ENCODE data around the gene LIME1. TPM values are rescaled to one million over a fixed set of nuclear protein-coding genes. Genes with fewer than 3 reads are reported as not detected.

Gene LIME1
- total and polyA plus RNA-seq, 9 donors: 2.5 to 8.1 (median 5.2) TPM

- H3K27me3 ChIP-seq (ENCODE audit: control insufficient read depth, insufficient read depth, low read length): no peaks in the 10 kb centered on the region
- H3K9me3 ChIP-seq (replicated peaks; ENCODE audit: control insufficient read depth, low read depth, low read length): no peaks in the 10 kb centered on the region
- no peak for DNase-seq
- peak overlapping the region; percentile 65 for H3K27ac ChIP-seq (ENCODE audit: low read length)
- H3K4me3 ChIP-seq (ENCODE audit: low read length): no peak overlapping the region
- peaks cover 18% of the 10 kb centered on the region for H3K4me1 ChIP-seq (ENCODE audit: control insufficient read depth, insufficient read depth, low read length)
- H3K36me3 ChIP-seq (ENCODE audit: control insufficient read depth, insufficient read depth, low read length): peaks cover 59% of the 10 kb centered on the region
- 84% methylated on average over 34 of the region's 38 CpGs for WGBS (ENCODE audit: insufficient coverage)
These were observed 30.4 kb downstream of the LIME1 start for GRCh38 chr20:63766695-63767426.

- Histone ChIP-seq H3K36me3 (ENCODE audit: control insufficient read depth, insufficient read depth, low read length) (peaks cover 59% of the 10 kb centered on the region), H3K27ac (ENCODE audit: low read length) (peak overlapping the region; percentile 65), H3K4me3 (ENCODE audit: low read length) (no peak overlapping the region), H3K4me1 (ENCODE audit: control insufficient read depth, insufficient read depth, low read length) (peaks cover 18% of the 10 kb centered on the region), H3K27me3 (ENCODE audit: control insufficient read depth, insufficient read depth, low read length) (no peaks in the 10 kb centered on the region), H3K9me3 (replicated peaks; ENCODE audit: control insufficient read depth, low read depth, low read length) (no peaks in the 10 kb centered on the region)
- 73% methylated on average over 18 of the region's 18 CpGs for WGBS (ENCODE audit: insufficient coverage)
- DNase-seq: peak; percentile 46
These were observed 31.0 kb downstream of the LIME1 start for GRCh38 chr20:63767456-63767855.

- no peak for DNase-seq
- no peak overlapping the region for H3K27ac ChIP-seq (ENCODE audit: low read length)
- 71% methylated on average over 5 of the region's 7 CpGs for WGBS (ENCODE audit: insufficient coverage)
- H3K4me3 ChIP-seq (ENCODE audit: low read length): no peak overlapping the region
- no peaks in the 10 kb centered on the region for H3K27me3 ChIP-seq (ENCODE audit: control insufficient read depth, insufficient read depth, low read length)
- H3K4me1 ChIP-seq (ENCODE audit: control insufficient read depth, insufficient read depth, low read length): peaks cover 18% of the 10 kb centered on the region
- H3K9me3 ChIP-seq (replicated peaks; ENCODE audit: control insufficient read depth, low read depth, low read length): no peaks in the 10 kb centered on the region
- peaks cover 59% of the 10 kb centered on the region for H3K36me3 ChIP-seq (ENCODE audit: control insufficient read depth, insufficient read depth, low read length)
These were observed 31.4 kb downstream of the LIME1 start for GRCh38 chr20:63767886-63768285.

GRCh38 chr20:63768591-63769515 is 32.4 kb downstream of the LIME1 start:
- Histone ChIP-seq H3K27ac (ENCODE audit: low read length) (no peak overlapping the region), H3K9me3 (replicated peaks; ENCODE audit: control insufficient read depth, low read depth, low read length) (no peaks in the 10 kb centered on the region), H3K27me3 (ENCODE audit: control insufficient read depth, insufficient read depth, low read length) (no peaks in the 10 kb centered on the region), H3K4me3 (ENCODE audit: low read length) (no peak overlapping the region), H3K36me3 (ENCODE audit: control insufficient read depth, insufficient read depth, low read length) (peaks cover 55% of the 10 kb centered on the region), H3K4me1 (ENCODE audit: control insufficient read depth, insufficient read depth, low read length) (peaks cover 21% of the 10 kb centered on the region)
- no peak for DNase-seq
- WGBS (ENCODE audit: insufficient coverage): 92% methylated on average over 23 of the region's 26 CpGs

- H3K4me1 ChIP-seq (ENCODE audit: control insufficient read depth, insufficient read depth, low read length): peaks cover 27% of the 10 kb centered on the region
- no peaks in the 10 kb centered on the region for H3K27me3 ChIP-seq (ENCODE audit: control insufficient read depth, insufficient read depth, low read length)
- no peak overlapping the region for H3K4me3 ChIP-seq (ENCODE audit: low read length)
- no peaks in the 10 kb centered on the region for H3K9me3 ChIP-seq (replicated peaks; ENCODE audit: control insufficient read depth, low read depth, low read length)
- DNase-seq: no peak
- H3K36me3 ChIP-seq (ENCODE audit: control insufficient read depth, insufficient read depth, low read length): peaks cover 52% of the 10 kb centered on the region
- no peak overlapping the region for H3K27ac ChIP-seq (ENCODE audit: low read length)
- WGBS (ENCODE audit: insufficient coverage): 91% methylated on average over 29 of the region's 31 CpGs
These were observed 33.5 kb downstream of the LIME1 start for GRCh38 chr20:63769891-63770474.

GRCh38 chr20:63771046-63771707 is 34.7 kb downstream of the LIME1 start:
- no peak for DNase-seq
- Histone ChIP-seq H3K36me3 (ENCODE audit: control insufficient read depth, insufficient read depth, low read length) (peaks cover 54% of the 10 kb centered on the region), H3K4me3 (ENCODE audit: low read length) (no peak overlapping the region), H3K27ac (ENCODE audit: low read length) (no peak overlapping the region), H3K27me3 (ENCODE audit: control insufficient read depth, insufficient read depth, low read length) (no peaks in the 10 kb centered on the region), H3K4me1 (ENCODE audit: control insufficient read depth, insufficient read depth, low read length) (peaks cover 36% of the 10 kb centered on the region), H3K9me3 (replicated peaks; ENCODE audit: control insufficient read depth, low read depth, low read length) (no peaks in the 10 kb centered on the region)
- WGBS (ENCODE audit: insufficient coverage): 93% methylated on average over 40 of the region's 52 CpGs

GRCh38 chr20:63772781-63773518 is 36.5 kb downstream of the LIME1 start:
- no peak for DNase-seq
- WGBS (ENCODE audit: insufficient coverage): 81% methylated on average over 13 of the region's 20 CpGs

GRCh38 chr20:63773571-63774241 is 37.2 kb downstream of the LIME1 start:
- 88% methylated on average over 22 of the region's 33 CpGs for WGBS (ENCODE audit: insufficient coverage)
- DNase-seq: no peak
- Histone ChIP-seq H3K4me1 (ENCODE audit: control insufficient read depth, insufficient read depth, low read length) (peaks cover 21% of the 10 kb centered on the region), H3K9me3 (replicated peaks; ENCODE audit: control insufficient read depth, low read depth, low read length) (no peaks in the 10 kb centered on the region), H3K4me3 (ENCODE audit: low read length) (no peak overlapping the region), H3K36me3 (ENCODE audit: control insufficient read depth, insufficient read depth, low read length) (peaks cover 41% of the 10 kb centered on the region), H3K27ac (ENCODE audit: low read length) (no peak overlapping the region), H3K27me3 (ENCODE audit: control insufficient read depth, insufficient read depth, low read length) (no peaks in the 10 kb centered on the region)

More at GRCh38 chr20:63772781-63773518, 36.5 kb downstream of the LIME1 start:
- H3K27me3 ChIP-seq (ENCODE audit: control insufficient read depth, insufficient read depth, low read length): no peaks in the 10 kb centered on the region
- peaks cover 21% of the 10 kb centered on the region for H3K4me1 ChIP-seq (ENCODE audit: control insufficient read depth, insufficient read depth, low read length)
- H3K27ac ChIP-seq (ENCODE audit: low read length): no peak overlapping the region
- no peaks in the 10 kb centered on the region for H3K9me3 ChIP-seq (replicated peaks; ENCODE audit: control insufficient read depth, low read depth, low read length)
- no peak overlapping the region for H3K4me3 ChIP-seq (ENCODE audit: low read length)
- H3K36me3 ChIP-seq (ENCODE audit: control insufficient read depth, insufficient read depth, low read length): peaks cover 48% of the 10 kb centered on the region

- Histone ChIP-seq H3K9me3 (replicated peaks; ENCODE audit: control insufficient read depth, low read depth, low read length) (no peaks in the 10 kb centered on the region), H3K36me3 (ENCODE audit: control insufficient read depth, insufficient read depth, low read length) (peaks cover 35% of the 10 kb centered on the region), H3K4me1 (ENCODE audit: control insufficient read depth, insufficient read depth, low read length) (peaks cover 21% of the 10 kb centered on the region), H3K27me3 (ENCODE audit: control insufficient read depth, insufficient read depth, low read length) (no peaks in the 10 kb centered on the region), H3K27ac (ENCODE audit: low read length) (no peak overlapping the region), H3K4me3 (ENCODE audit: low read length) (no peak overlapping the region)
- DNase-seq: peak; percentile 40
- 64% methylated on average over 7 of the region's 15 CpGs for WGBS (ENCODE audit: insufficient coverage)
These were observed 37.8 kb downstream of the LIME1 start for GRCh38 chr20:63774306-63774705.

Data from muscle of leg (tissue), 11 donors.